Vagina (tissue), 2 donors: ENCODE data around the gene ELN. TPM values are rescaled to one million over a fixed set of nuclear protein-coding genes. Genes with fewer than 3 reads are reported as not detected.

Experiments used
- DNase-seq, 2 donors: peaks; one replicate each; pipeline ENCODE4 v3.0.0-alpha.2; 2017; ENCODE audit errors: extremely low spot score in 2 of 2
- H3K27ac ChIP-seq: fragments of 200-600 bp; sonication (generic); one replicate; pipeline ENCODE4 v1.5.1; 2019
- H3K27me3 ChIP-seq: fragments of 200-600 bp; sonication (generic); one replicate; pipeline ENCODE4 v1.5.1; 2019
- H3K36me3 ChIP-seq, 2 donors: fragments of 200-600 bp; sonication (generic); one replicate each; pipeline ENCODE4 v1.5.1; 2017 to 2019
- H3K4me1 ChIP-seq: fragments of 200-600 bp; sonication (generic); one replicate; pipeline ENCODE4 v1.5.1; 2019
- H3K4me3 ChIP-seq, 2 donors: fragments of 200-600 bp; sonication (generic); 1 replicate in 1 of 2; 2 replicates in 1 of 2; pipeline ENCODE4 v1.5.1; 2016 to 2019
- H3K9me3 ChIP-seq: fragments of 200-600 bp; sonication (generic); one replicate; pipeline ENCODE4 v1.5.1; 2019
- POLR2A ChIP-seq, 2 donors: fragments of 450-650 bp; IDR thresholded peaks; one replicate each; pipeline ENCODE4 v1.6.1; 2017; ENCODE audit warnings: antibody characterized with exemption in 2 of 2, mild to moderate bottlenecking in 2 of 2, moderate library complexity in 2 of 2
- POLR2AphosphoS5 ChIP-seq, 2 donors: sonication (generic); formaldehyde crosslinking; IDR thresholded peaks; one replicate each; pipeline ENCODE4 v1.9.0; 2017; ENCODE audit warnings: antibody characterized with exemption in 2 of 2, mild to moderate bottlenecking in 2 of 2, low read depth in 1 of 2; ENCODE audit not compliant: insufficient read depth in 1 of 2
- intact Hi-C: fragments of 100-400 bp; cut with DNase I; formaldehyde crosslinking; loops from one replicate; pipeline ENCODE4 v1.15.1; 2023
- total RNA-seq: library from RNA; depleted of rRNA; stranded (reverse); fragments of >200 nt; gene quantifications from one replicate; pipeline ENCODE4 v1.2.3, GENCODE V29; 2016
- TF ChIP-seq, protein P1 (sequence below), 3 experiments: fragments of 450-650 bp in 2 of 3; fragments of 200-600 bp in 1 of 3; sonication (generic) in 1 of 3; IDR thresholded peaks; one replicate each; pipeline ENCODE4 v1.5.1; 2017 to 2019; ENCODE audit warnings: antibody characterized with exemption in 3 of 3, mild to moderate bottlenecking in 2 of 3, moderate library complexity in 2 of 3

The ELN gene
- total RNA-seq, 1 donor from 2014 or later = 38.3 TPM

DNA sequence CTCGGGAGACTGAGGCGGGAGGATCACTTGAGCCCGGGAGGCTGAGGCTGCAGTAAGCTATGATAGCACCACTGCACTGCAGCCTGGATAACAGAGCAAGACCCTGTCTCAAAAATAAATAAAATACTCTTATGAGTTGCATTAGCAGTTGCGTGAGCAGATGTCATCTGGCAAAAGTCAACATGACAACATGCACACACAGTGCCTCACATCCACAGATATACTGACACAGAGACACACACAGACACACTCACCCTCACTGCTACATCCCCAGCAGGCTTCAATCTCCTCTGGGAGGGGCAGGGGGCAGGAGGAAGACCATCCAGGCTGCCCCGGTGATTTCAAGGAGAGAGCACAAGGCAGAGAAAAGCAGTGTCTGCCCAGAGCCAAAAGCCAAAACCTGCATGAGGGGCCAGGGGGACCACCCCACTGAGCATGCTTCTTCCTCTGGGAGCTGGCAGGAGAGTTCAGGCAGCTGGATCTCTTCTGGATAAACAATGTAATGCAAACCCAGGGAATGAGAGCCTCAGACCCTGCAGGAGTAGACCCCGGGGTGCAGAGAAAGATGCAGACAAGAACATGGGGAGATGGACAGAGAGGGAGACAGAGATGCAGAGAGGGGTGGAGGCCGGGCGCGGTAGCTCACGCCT is 9.6 kb upstream of the ELN start:
- H3K4me3 ChIP-seq = no peak overlapping the region
- H3K36me3 ChIP-seq = no peaks in the 10 kb centered on the region
- H3K4me1 ChIP-seq = peaks cover 17% of the 10 kb centered on the region
- DNase-seq = no peak
- no peak overlapping the region for H3K27ac ChIP-seq
- H3K27me3 ChIP-seq = no peaks in the 10 kb centered on the region
- intact Hi-C loops = no loop called here
- TF ChIP-seq, protein P1, sequence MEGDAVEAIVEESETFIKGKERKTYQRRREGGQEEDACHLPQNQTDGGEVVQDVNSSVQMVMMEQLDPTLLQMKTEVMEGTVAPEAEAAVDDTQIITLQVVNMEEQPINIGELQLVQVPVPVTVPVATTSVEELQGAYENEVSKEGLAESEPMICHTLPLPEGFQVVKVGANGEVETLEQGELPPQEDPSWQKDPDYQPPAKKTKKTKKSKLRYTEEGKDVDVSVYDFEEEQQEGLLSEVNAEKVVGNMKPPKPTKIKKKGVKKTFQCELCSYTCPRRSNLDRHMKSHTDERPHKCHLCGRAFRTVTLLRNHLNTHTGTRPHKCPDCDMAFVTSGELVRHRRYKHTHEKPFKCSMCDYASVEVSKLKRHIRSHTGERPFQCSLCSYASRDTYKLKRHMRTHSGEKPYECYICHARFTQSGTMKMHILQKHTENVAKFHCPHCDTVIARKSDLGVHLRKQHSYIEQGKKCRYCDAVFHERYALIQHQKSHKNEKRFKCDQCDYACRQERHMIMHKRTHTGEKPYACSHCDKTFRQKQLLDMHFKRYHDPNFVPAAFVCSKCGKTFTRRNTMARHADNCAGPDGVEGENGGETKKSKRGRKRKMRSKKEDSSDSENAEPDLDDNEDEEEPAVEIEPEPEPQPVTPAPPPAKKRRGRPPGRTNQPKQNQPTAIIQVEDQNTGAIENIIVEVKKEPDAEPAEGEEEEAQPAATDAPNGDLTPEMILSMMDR (IDR thresholded peaks at IDR 0.05) = no peak
- TF ChIP-seq POLR2AphosphoS5 (IDR thresholded peaks at IDR 0.05; ENCODE audit: insufficient read depth in 1 of 2, low read depth in 1 of 2) = no peak
- no peak for TF ChIP-seq POLR2A (IDR thresholded peaks at IDR 0.05)
- H3K9me3 ChIP-seq = no peaks in the 10 kb centered on the region

DNA sequence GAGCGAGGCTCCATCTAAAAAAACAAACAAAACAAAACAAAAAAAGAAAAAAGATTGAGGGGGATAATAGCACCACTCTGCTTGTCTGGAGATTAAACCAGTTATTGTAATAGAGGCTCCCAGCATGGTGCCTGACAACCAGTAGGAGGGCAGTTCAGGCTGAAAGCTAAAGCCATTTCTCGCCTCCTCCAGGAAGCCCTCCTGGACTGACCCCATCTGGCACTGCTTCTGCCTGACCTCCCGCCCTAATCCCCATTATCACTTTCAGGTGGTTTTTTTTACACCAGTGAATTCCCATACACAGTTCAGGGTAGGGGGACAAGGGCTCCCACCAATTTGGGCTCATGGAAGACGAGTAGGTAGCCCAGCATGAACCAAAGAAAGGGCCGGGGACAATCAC is 8.8 kb upstream of the ELN start:
- peaks cover 17% of the 10 kb centered on the region for H3K4me1 ChIP-seq
- H3K36me3 ChIP-seq = no peaks in the 10 kb centered on the region
- H3K27me3 ChIP-seq = no peaks in the 10 kb centered on the region
- no peaks in the 10 kb centered on the region for H3K9me3 ChIP-seq
- TF ChIP-seq, protein P1 (IDR thresholded peaks at IDR 0.05) = no peak
- TF ChIP-seq POLR2A (IDR thresholded peaks at IDR 0.05) = no peak
- TF ChIP-seq POLR2AphosphoS5 (IDR thresholded peaks at IDR 0.05; ENCODE audit: insufficient read depth in 1 of 2, low read depth in 1 of 2) = no peak
- no peak overlapping the region for H3K4me3 ChIP-seq
- intact Hi-C loops = no loop called here
- DNase-seq = no peak
- H3K27ac ChIP-seq = no peak overlapping the region

DNA sequence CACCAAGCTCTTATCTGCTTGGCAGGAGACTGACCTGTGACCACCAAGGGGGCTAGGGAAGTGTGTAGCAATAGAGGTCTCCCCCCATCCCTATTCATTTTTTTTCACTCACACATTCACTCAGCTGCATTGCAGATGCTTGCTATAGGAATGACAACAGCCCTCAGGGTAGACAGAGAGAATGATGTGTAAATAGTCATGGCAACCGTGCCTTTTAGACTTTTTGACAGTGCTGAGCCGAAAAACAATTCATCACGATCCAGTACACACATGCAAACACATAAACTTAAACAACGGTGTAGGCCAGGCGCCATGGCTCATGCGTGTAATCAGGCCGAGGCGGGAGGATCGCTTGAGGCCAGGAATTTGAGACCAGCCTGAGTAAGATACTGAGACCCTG is 7.6 kb upstream of the ELN start:
- no peak overlapping the region for H3K27ac ChIP-seq
- TF ChIP-seq, protein P1 (IDR thresholded peaks at IDR 0.05) = no peak
- TF ChIP-seq POLR2AphosphoS5 (IDR thresholded peaks at IDR 0.05; ENCODE audit: insufficient read depth in 1 of 2, low read depth in 1 of 2) = no peak
- no peak for TF ChIP-seq POLR2A (IDR thresholded peaks at IDR 0.05)
- peaks cover 19% of the 10 kb centered on the region for H3K4me1 ChIP-seq
- intact Hi-C loops = no loop called here
- H3K4me3 ChIP-seq = no peak overlapping the region
- H3K9me3 ChIP-seq = no peaks in the 10 kb centered on the region
- no peak for DNase-seq
- H3K27me3 ChIP-seq = no peaks in the 10 kb centered on the region
- H3K36me3 ChIP-seq = no peaks in the 10 kb centered on the region

DNA sequence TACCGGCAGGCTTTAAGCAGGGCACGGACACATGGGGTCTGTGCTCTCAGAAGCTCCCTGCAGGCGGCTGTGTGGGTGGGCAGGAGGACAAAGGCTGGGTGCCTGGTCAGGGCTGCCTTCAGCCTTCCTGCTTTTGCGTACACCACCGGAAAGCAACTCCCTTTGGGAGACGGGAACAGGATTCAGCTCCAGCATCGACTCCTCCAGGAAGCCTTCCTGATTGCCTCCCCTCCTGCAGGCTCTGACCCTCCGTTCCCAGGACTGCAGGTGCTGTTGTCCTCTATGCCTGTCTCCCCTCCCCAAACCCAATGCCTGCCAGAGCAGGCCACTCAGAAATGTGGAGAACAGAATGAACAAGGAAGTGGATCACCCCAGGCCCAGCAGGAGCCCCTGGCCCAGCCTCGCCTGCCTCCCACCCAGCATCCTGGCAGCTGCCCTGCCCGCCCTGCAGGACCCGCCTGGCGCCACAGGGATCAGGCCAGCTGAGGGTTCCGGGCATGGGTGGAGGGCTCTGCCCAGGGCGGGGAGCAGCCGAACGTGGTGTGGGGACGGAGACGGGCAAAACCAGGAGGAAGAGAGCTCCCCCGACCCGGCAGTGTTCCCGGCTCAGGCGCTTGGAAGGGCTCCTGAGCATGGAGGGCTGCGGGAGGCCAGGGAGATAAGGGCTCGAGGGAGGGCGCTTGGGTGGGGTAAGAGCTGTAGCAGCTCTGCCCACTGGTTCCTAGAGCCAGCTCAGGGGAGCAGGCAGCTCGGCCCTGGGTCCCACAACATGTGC is 6.2 kb upstream of the ELN start:
- H3K4me3 ChIP-seq = no peak overlapping the region
- no peaks in the 10 kb centered on the region for H3K36me3 ChIP-seq
- peaks cover 32% of the 10 kb centered on the region for H3K4me1 ChIP-seq
- no peak for DNase-seq
- H3K27ac ChIP-seq = no peak overlapping the region
- intact Hi-C loops = no loop called here
- H3K27me3 ChIP-seq = no peaks in the 10 kb centered on the region
- H3K9me3 ChIP-seq = no peaks in the 10 kb centered on the region
- TF ChIP-seq, protein P1 (IDR thresholded peaks at IDR 0.05) = no peak
- TF ChIP-seq POLR2A (IDR thresholded peaks at IDR 0.05) (no peak), POLR2AphosphoS5 (IDR thresholded peaks at IDR 0.05; ENCODE audit: insufficient read depth in 1 of 2, low read depth in 1 of 2) (no peak)

DNA sequence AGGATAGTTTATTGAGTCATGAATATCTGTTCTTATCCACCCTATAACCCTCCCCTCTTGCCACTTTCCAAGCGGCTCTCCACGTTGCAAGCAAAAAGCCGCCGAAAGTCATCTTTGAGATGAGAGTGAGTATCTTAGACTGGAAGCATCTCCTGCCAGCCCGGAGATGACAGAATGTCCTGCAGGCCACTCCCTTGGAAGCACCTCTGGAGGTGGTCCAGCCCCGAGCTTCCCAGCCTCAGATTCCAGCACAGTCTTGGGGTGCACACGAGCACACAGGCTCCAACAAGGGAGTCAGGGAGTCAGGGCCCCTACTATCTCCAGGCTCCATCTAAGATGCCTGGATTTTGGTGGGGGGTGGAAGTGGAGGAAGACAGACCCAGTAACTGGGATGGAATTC is 5.5 kb upstream of the ELN start:
- no peak for TF ChIP-seq POLR2AphosphoS5 (IDR thresholded peaks at IDR 0.05; ENCODE audit: insufficient read depth in 1 of 2, low read depth in 1 of 2)
- TF ChIP-seq POLR2A (IDR thresholded peaks at IDR 0.05) = no peak
- TF ChIP-seq, protein P1 (IDR thresholded peaks at IDR 0.05) = no peak
- peaks cover 39% of the 10 kb centered on the region for H3K4me1 ChIP-seq
- H3K4me3 ChIP-seq = no peak overlapping the region
- no peaks in the 10 kb centered on the region for H3K27me3 ChIP-seq
- no peaks in the 10 kb centered on the region for H3K36me3 ChIP-seq
- no peaks in the 10 kb centered on the region for H3K9me3 ChIP-seq
- intact Hi-C loops = no loop called here
- H3K27ac ChIP-seq = peak overlapping the region; percentile 56
- DNase-seq = no peak
